ENCODE data around the gene KIF6.

DNA sequence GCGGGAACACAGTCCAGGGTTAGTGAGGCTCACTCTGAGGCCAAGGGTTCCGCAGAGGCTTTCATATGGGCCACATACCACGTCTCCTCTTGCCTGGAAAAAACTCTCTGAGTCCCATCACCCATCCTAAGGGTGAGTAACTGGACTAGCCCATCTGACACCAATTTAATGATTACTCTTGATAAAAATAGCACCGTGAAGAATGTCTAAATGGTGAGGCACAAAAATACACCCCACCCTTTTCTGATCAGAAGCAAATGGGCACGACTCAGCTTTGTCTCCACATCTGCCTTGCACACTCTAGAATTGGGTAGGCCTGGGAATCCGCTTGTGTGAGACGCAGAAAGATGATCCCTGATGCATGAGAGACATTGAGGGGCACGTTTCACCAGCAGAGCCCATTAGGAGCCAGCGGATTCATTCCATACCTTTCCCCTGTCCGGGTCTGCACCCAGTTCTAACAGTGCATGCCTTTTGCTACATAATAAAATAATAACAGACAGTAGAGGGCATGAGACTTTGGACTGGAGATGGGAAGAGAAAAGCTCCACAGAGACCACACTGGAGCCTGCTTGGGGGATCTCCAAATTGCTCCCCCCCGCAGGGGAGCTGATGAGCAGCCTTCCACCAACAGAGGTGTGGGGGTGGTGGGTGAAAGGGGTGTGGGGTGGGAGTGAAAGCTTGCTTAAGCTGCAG is 292.7 kb downstream of the KIF6 start:
- TF ChIP-seq, protein P1, sequence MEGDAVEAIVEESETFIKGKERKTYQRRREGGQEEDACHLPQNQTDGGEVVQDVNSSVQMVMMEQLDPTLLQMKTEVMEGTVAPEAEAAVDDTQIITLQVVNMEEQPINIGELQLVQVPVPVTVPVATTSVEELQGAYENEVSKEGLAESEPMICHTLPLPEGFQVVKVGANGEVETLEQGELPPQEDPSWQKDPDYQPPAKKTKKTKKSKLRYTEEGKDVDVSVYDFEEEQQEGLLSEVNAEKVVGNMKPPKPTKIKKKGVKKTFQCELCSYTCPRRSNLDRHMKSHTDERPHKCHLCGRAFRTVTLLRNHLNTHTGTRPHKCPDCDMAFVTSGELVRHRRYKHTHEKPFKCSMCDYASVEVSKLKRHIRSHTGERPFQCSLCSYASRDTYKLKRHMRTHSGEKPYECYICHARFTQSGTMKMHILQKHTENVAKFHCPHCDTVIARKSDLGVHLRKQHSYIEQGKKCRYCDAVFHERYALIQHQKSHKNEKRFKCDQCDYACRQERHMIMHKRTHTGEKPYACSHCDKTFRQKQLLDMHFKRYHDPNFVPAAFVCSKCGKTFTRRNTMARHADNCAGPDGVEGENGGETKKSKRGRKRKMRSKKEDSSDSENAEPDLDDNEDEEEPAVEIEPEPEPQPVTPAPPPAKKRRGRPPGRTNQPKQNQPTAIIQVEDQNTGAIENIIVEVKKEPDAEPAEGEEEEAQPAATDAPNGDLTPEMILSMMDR (optimal IDR thresholded peaks at IDR 0.05 in 1 of 3, IDR thresholded peaks at IDR 0.05 in 1 of 3, conservative IDR thresholded peaks at IDR 0.05 in 1 of 3; ENCODE audit: extremely low read depth in 1 of 3, insufficient read depth in 2 of 3, low read length in 3 of 3): no peak
- TF ChIP-seq EZH2 (IDR thresholded peaks at IDR 0.05; ENCODE audit: low read length): no peak
